DND-41 (cell line): Measurements from ENCODE around the gene NTSR1.

Experiments used
- ATAC-seq: fragments of 200-7000 bp; cut with Tn5 transposase; 3 replicates; pipeline ENCODE4 v1.9.1; 2021; ENCODE audit warnings: low read depth; ENCODE audit not compliant: insufficient read depth
- DNase-seq: peaks from one replicate; pipeline ENCODE4 v3.0.0-alpha.2; 2020
- H2AFZ ChIP-seq: 2 replicates; pipeline ENCODE4 v1.6.0; 2012; ENCODE audit warnings: low read depth, low read length
- H3K27ac ChIP-seq: 2 replicates; pipeline ENCODE4 v1.5.1; 2012; ENCODE audit warnings: low read length, inconsistent platforms
- H3K27me3 ChIP-seq: fragments of 200-600 bp; sonication (generic); 2 replicates; pipeline ENCODE4 v1.6.0; 2012; ENCODE audit warnings: low read length, mild to moderate bottlenecking, inconsistent platforms; ENCODE audit not compliant: insufficient read depth, poor library complexity
- H3K36me3 ChIP-seq: 2 replicates; pipeline ENCODE4 v1.5.1; 2012; ENCODE audit warnings: low read length, inconsistent platforms; ENCODE audit not compliant: insufficient read depth
- H3K4me1 ChIP-seq: 2 replicates; pipeline ENCODE4 v1.5.1; 2012; ENCODE audit warnings: mild to moderate bottlenecking, low read length; ENCODE audit not compliant: insufficient read depth
- H3K4me2 ChIP-seq: 2 replicates; pipeline ENCODE4 v1.6.0; 2012; ENCODE audit warnings: mild to moderate bottlenecking, moderate library complexity, low read length, inconsistent platforms; ENCODE audit not compliant: insufficient read depth
- H3K4me3 ChIP-seq, 2 experiments: fragments of 200-600 bp in 1 of 2; shearing (Covaris generic) in 1 of 2; 2 replicates each; pipeline ENCODE4 v1.5.1; 2012 to 2016; ENCODE audit warnings: inconsistent platforms in 2 of 2, low read length in 2 of 2, mild to moderate bottlenecking in 2 of 2, low read depth in 1 of 2, moderate library complexity in 1 of 2
- H3K79me2 ChIP-seq: 2 replicates; pipeline ENCODE4 v1.6.0; 2012; ENCODE audit warnings: low read length, inconsistent platforms; ENCODE audit not compliant: insufficient read depth
- H3K9ac ChIP-seq: 2 replicates; pipeline ENCODE4 v1.6.0; 2012; ENCODE audit warnings: low read depth, mild to moderate bottlenecking, inconsistent platforms, low read length, moderate library complexity
- H3K9me3 ChIP-seq: 2 replicates; pipeline ENCODE4 v1.5.1; 2012; ENCODE audit warnings: low read length, moderate library complexity, mild to moderate bottlenecking, inconsistent platforms; ENCODE audit not compliant: insufficient read depth, severe bottlenecking
- H4K20me1 ChIP-seq: 2 replicates; pipeline ENCODE4 v1.6.0; 2012; ENCODE audit warnings: low read length; ENCODE audit not compliant: insufficient read depth
- EZH2 ChIP-seq: IDR thresholded peaks from 3 replicates; pipeline ENCODE4 v1.6.1; 2012; ENCODE audit warnings: borderline replicate concordance, low read depth, mild to moderate bottlenecking, moderate library complexity, low read length, inconsistent platforms; ENCODE audit not compliant: severe bottlenecking
- TF ChIP-seq, protein P1 (sequence below): IDR thresholded peaks from 2 replicates; pipeline ENCODE4 v1.5.1; 2012; ENCODE audit warnings: borderline replicate concordance, low read length, moderate library complexity, mild to moderate bottlenecking; ENCODE audit not compliant: poor library complexity, severe bottlenecking; ENCODE audit errors: extremely low read depth

The NTSR1 gene

DNA sequence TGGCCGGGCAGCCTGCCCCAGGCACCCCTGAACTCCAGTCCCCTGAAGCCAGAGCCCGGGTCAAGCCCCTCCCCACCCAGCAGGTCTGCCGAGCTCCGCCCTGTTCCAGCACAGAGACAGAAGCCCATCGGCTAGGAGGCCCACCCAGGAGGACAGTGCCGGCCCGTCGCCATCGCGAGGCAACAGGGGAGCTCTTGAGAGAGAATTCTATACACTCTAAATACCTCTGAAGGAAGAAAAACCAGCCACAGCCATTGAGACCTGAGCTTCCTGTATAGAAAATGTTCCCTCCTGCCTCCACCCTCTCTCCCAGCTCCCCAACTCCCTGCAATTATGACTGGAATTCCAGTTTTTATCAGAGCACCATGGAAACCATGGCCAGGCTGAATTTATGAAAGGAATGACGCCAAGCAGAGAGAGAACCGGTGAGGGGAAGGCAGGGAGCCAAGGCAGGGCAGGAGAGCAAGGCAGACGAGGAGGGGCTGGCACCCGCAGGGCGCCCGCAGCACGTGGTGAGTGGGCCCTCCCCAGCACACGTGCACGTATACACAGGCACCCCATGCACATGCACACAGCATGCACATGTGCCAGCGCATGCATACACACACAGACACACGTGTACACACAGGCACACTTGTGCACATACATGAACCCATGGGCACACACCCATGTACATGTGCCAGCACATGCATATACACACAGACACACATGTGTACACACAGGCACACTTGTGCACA, 60.1 kb downstream of the NTSR1 start:
- no peaks in the 10 kb centered on the region for H3K9me3 ChIP-seq
- ATAC-seq (no peak), DNase-seq (no peak)
- H3K4me2 ChIP-seq, result no peak overlapping the region
- H3K4me1 ChIP-seq, result no peaks in the 10 kb centered on the region
- H2AFZ ChIP-seq, result no peak overlapping the region
- H4K20me1 ChIP-seq, result 0 out of 2 replicates have a peak, but pooled peaks cover 6% of the 10 kb centered on the region
- H3K79me2 ChIP-seq, result no peaks in the 10 kb centered on the region
- no peaks in the 10 kb centered on the region for H3K36me3 ChIP-seq
- H3K27ac ChIP-seq, result no peak overlapping the region
- H3K9ac ChIP-seq, result no peak overlapping the region
- no peak for TF ChIP-seq EZH2
- TF ChIP-seq, protein P1, sequence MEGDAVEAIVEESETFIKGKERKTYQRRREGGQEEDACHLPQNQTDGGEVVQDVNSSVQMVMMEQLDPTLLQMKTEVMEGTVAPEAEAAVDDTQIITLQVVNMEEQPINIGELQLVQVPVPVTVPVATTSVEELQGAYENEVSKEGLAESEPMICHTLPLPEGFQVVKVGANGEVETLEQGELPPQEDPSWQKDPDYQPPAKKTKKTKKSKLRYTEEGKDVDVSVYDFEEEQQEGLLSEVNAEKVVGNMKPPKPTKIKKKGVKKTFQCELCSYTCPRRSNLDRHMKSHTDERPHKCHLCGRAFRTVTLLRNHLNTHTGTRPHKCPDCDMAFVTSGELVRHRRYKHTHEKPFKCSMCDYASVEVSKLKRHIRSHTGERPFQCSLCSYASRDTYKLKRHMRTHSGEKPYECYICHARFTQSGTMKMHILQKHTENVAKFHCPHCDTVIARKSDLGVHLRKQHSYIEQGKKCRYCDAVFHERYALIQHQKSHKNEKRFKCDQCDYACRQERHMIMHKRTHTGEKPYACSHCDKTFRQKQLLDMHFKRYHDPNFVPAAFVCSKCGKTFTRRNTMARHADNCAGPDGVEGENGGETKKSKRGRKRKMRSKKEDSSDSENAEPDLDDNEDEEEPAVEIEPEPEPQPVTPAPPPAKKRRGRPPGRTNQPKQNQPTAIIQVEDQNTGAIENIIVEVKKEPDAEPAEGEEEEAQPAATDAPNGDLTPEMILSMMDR, result no peak
- no peak overlapping the region for H3K4me3 ChIP-seq
- H3K27me3 ChIP-seq, result no peaks in the 10 kb centered on the region

DNA sequence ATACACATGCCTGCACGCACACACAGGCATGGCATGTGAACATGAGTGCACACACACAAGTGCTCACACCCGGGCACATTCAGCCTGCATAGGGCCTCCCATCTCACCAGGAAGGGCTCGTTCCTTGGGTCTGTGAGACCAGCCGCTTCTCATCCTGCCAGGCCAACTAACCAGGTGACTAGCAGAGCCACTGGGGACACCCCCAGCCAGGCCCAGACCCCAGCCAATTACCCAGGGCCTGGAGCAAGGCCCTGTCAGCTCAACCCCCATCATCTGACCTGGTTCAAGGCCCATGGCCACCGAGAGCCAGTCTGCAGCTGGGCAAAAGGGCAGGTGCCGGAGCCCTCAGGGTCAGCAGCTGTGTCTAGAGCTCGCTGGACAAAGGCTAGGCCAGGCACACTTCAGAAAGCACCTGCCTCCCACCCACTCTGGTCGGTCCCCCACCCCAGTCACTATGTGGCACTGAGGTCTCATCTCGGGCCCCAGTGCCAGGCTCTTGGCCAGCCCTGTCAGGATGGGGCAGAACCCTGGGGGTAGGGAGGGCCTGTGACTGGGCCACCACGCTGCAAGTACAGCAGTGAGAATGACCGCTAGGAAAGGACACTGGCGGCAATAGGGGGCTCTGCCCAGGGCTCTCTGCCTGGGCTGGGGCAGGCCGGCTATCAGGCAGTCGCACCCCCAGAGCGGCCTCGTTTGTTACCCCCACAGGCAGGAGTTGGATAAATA, 60.9 kb downstream of the NTSR1 start:
- ATAC-seq, result no peak
- Histone ChIP-seq H3K9ac (no peak overlapping the region), H3K4me3 (no peak overlapping the region), H3K36me3 (no peaks in the 10 kb centered on the region), H3K4me2 (no peak overlapping the region), H3K9me3 (no peaks in the 10 kb centered on the region), H4K20me1 (0 out of 2 replicates have a peak, but pooled peaks cover 6% of the 10 kb centered on the region), H3K4me1 (no peaks in the 10 kb centered on the region), H3K79me2 (no peaks in the 10 kb centered on the region), H2AFZ (no peak overlapping the region), H3K27ac (no peak overlapping the region), H3K27me3 (no peaks in the 10 kb centered on the region)
- no peak for DNase-seq
- TF ChIP-seq, protein P1, result no peak
- TF ChIP-seq EZH2, result no peak

DNA sequence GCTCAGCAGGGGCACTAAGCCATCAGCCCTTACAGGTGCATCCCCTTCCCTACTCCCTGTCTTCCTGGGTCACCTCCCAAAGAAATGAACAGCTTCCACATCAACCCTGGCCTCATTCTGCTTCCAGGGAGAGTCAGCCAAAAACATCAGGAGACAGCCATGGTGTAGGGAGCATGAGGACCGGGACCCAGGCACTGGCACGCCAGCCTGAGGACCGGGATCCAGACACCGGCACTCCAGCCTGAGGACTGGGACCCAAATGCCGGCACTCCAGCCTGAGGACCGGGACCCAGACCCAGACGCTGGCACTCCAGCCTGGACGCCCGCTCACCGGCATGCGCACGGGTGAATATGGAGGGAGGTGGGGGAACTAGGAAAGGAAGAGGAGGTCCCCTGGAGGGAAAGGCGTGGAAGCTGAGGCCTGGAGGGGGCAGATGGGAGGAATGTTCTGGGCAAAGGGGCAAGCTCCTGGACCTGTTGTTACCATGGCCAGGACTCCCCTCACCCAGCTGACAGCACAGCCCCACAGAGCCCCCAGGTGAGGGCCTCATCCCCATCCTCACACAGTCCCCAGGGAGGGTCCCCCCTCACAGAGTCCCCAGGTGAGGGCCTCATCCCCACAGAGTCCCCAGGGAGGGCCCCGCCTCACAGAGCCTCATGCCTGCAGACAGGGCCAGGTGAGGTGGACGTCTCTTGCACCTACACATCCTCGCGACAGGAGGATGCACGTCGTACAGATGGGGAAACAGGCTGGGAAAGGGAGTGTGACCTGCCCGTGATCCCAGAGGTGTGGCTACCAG, 61.7 kb downstream of the NTSR1 start:
- Histone ChIP-seq H3K4me1 (0 out of 2 replicates have a peak, but pooled peaks cover under 1% of the 10 kb centered on the region), H2AFZ (no peak overlapping the region), H3K27ac (no peak overlapping the region), H3K27me3 (no peaks in the 10 kb centered on the region), H3K4me2 (no peak overlapping the region), H3K4me3 (no peak overlapping the region), H3K9ac (no peak overlapping the region), H3K79me2 (no peaks in the 10 kb centered on the region), H4K20me1 (0 out of 2 replicates have a peak, but pooled peaks cover 6% of the 10 kb centered on the region), H3K36me3 (no peaks in the 10 kb centered on the region), H3K9me3 (no peaks in the 10 kb centered on the region)
- DNase-seq (no peak), ATAC-seq (no peak)
- no peak for TF ChIP-seq EZH2
- TF ChIP-seq, protein P1, result no peak
